ENCODE results near the gene CRY1.
A peak's percentile ranks its signal among the peaks of the same experiment; 100 is the strongest.

CRY1 gene

DNA sequence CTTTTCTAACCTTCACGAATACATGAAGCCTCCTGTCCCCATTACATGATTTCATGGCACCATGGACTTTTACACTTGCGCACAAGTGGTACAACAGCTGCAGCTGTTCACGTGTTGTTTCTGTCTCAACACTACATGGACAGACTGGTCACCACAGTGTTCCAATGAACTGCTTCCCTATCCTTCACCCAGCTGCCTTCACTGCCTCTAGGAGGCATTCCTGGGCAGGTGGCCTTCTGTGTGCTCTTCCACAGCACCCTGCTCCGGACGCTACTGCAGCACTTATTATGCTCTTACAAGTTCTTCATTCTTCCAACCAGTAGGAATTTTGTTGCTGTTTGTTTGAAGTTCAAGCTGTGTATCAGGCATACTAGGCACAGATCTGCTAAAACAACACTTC lies 107.9 kb downstream of the CRY1 start:
- no peak overlapping the region for H3K4me3 ChIP-seq (ENCODE audit: control insufficient read depth, low read depth, low read length)
- TF ChIP-seq CTCF (conservative IDR thresholded peaks at IDR 0.05; ENCODE audit: control insufficient read depth, insufficient read depth, low read depth, low read length) = no peak
- no peak for DNase-seq (ENCODE audit: low read depth)

DNA sequence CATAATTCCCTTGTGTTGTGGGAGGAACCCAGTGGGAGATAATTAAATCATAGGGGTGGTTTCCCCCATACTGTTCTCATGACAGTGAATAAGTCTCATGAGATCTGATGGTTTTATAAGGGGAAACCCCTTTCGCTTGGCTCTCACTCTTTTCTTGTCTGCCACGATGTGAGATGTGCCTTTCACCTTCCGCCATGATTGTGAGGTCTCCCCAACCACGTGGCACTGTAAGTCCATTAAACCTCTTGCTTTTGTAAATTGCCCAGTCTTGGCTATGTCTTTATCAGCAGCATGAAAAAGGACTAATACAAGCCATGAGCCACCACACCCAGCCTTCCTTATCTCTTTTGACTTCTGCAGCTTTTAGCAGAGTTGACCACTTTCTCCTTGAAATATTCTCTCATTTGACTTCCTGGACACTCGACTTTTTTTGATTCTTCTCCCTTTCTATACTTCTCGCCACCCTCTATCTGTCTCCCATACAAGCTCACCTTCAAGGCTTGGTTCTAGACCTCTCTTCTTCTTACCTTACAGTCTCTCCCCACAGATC lies 108.7 kb downstream of the CRY1 start:
- no peak for DNase-seq (ENCODE audit: low read depth)
- no peak overlapping the region for H3K4me3 ChIP-seq (ENCODE audit: control insufficient read depth, low read depth, low read length)
- TF ChIP-seq CTCF (conservative IDR thresholded peaks at IDR 0.05; ENCODE audit: control insufficient read depth, insufficient read depth, low read depth, low read length) = no peak

- no peak for TF ChIP-seq CTCF (conservative IDR thresholded peaks at IDR 0.05; ENCODE audit: control insufficient read depth, insufficient read depth, low read depth, low read length)
- DNase-seq (ENCODE audit: low read depth) = peak; percentile 54
- no peak overlapping the region for H3K4me3 ChIP-seq (ENCODE audit: control insufficient read depth, low read depth, low read length)
Measured at GRCh38 chr12:106982229-106982628, 111.1 kb downstream of the CRY1 start.

- TF ChIP-seq CTCF (conservative IDR thresholded peaks at IDR 0.05; ENCODE audit: control insufficient read depth, insufficient read depth, low read depth, low read length) = no peak
- DNase-seq (ENCODE audit: low read depth) = peak; percentile 73
- no peak overlapping the region for H3K4me3 ChIP-seq (ENCODE audit: control insufficient read depth, low read depth, low read length)
Measured at GRCh38 chr12:106981788-106982187, 111.6 kb downstream of the CRY1 start.

DNA sequence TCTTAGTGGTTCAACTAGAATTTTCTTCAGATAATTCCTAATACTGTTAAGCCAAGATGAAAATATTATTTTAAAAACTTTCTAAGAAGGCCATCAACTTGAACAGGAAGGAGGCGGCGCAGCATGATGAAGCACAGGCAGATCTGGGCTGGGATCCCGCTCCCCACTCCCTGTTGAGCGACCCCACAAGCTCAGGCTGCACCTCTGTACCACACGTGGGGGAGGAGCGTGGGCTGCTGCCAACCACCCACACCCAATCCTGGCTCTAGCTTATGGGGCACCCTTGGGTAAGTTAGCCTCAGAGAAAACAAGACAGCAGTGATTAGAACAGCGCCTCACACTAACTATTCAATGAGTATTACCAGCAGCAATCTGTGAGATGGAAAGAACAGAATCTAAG lies 112.4 kb downstream of the CRY1 start:
- DNase-seq (ENCODE audit: low read depth) = no peak
- H3K4me3 ChIP-seq (ENCODE audit: control insufficient read depth, low read depth, low read length) = no peak overlapping the region
- TF ChIP-seq CTCF (conservative IDR thresholded peaks at IDR 0.05; ENCODE audit: control insufficient read depth, insufficient read depth, low read depth, low read length) = no peak

- no peak for TF ChIP-seq CTCF (conservative IDR thresholded peaks at IDR 0.05; ENCODE audit: control insufficient read depth, insufficient read depth, low read depth, low read length)
- H3K4me3 ChIP-seq (ENCODE audit: control insufficient read depth, low read depth, low read length) = no peak overlapping the region
- peak; percentile 47 for DNase-seq (ENCODE audit: low read depth)
Measured at GRCh38 chr12:106978035-106978800, 115.1 kb downstream of the CRY1 start.

All from fibroblast of mammary gland (primary cell).